GM23338 (cell line): Measurements from ENCODE around the gene STX1B. TPM values are rescaled to one million over a fixed set of nuclear protein-coding genes. Genes with fewer than 3 reads are reported as not detected.

Source experiments
- ATAC-seq: fragments of 200-7000 bp; cut with Tn5 transposase; 3 replicates; pipeline ENCODE4 v1.9.1; 2020
- DNase-seq: peaks from one replicate; pipeline ENCODE4 v3.0.0-alpha.2; 2015; ENCODE audit warnings: low spot score
- H2AFZ ChIP-seq: fragments of 200-600 bp; sonication (generic); 2 replicates; pipeline ENCODE4 v1.8.0; 2016; ENCODE audit warnings: antibody characterized with exemption, mild to moderate bottlenecking, moderate library complexity
- H3F3A ChIP-seq: fragments of 200-600 bp; sonication (generic); replicated peaks from 2 replicates; pipeline ENCODE4 v1.8.0; 2017; ENCODE audit warnings: antibody characterized with exemption, mixed run types, low read depth
- H3K27ac ChIP-seq: fragments of 200-600 bp; sonication (generic); 2 replicates; pipeline ENCODE4 v1.6.1; 2016; ENCODE audit warnings: low read depth
- H3K27me3 ChIP-seq: fragments of 200-600 bp; sonication (generic); 2 replicates; pipeline ENCODE4 v1.8.0; 2016; ENCODE audit warnings: mild to moderate bottlenecking, mixed run types, moderate library complexity; ENCODE audit not compliant: insufficient read depth
- H3K36me3 ChIP-seq: fragments of 200-600 bp; sonication (generic); 2 replicates; pipeline ENCODE4 v1.8.0; 2016; ENCODE audit warnings: mild to moderate bottlenecking; ENCODE audit not compliant: insufficient read depth
- H3K4me1 ChIP-seq: fragments of 200-600 bp; sonication (generic); 2 replicates; pipeline ENCODE4 v1.8.0; 2016; ENCODE audit warnings: mild to moderate bottlenecking, moderate library complexity; ENCODE audit not compliant: insufficient read depth
- H3K4me2 ChIP-seq: fragments of 200-600 bp; sonication (generic); 2 replicates; pipeline ENCODE4 v1.7.1; 2017; ENCODE audit warnings: mixed run types
- H3K4me3 ChIP-seq: fragments of 200-600 bp; sonication (generic); 2 replicates; pipeline ENCODE4 v1.6.1; 2016; ENCODE audit warnings: mixed run types
- H3K79me2 ChIP-seq: fragments of 200-600 bp; sonication (generic); replicated peaks from 2 replicates; pipeline ENCODE4 v1.8.0; 2017; ENCODE audit warnings: mild to moderate bottlenecking; ENCODE audit not compliant: insufficient read depth
- H3K9me2 ChIP-seq: fragments of 200-600 bp; sonication (generic); 2 replicates; pipeline ENCODE4 v1.8.0; 2017; ENCODE audit not compliant: insufficient read depth
- H4K20me1 ChIP-seq: fragments of 200-600 bp; sonication (generic); replicated peaks from 2 replicates; pipeline ENCODE4 v1.8.0; 2017; ENCODE audit warnings: mild to moderate bottlenecking; ENCODE audit not compliant: insufficient read depth
- H3K27ac Mint-ChIP-seq: 2 replicates; pipeline ENCODE4 v1.8.0; 2020; ENCODE audit warnings: inconsistent platforms, mild to moderate bottlenecking, moderate library complexity, mixed read lengths
- H3K27me3 Mint-ChIP-seq: 3 replicates; pipeline ENCODE4 v1.8.0; 2022; ENCODE audit warnings: low read depth, mild to moderate bottlenecking, moderate library complexity, mixed read lengths, inconsistent platforms; ENCODE audit not compliant: insufficient read depth, poor library complexity
- H3K36me3 Mint-ChIP-seq: 3 replicates; pipeline ENCODE4 v1.8.0; 2021; ENCODE audit warnings: low read depth, mild to moderate bottlenecking, inconsistent platforms, moderate library complexity, mixed read lengths
- H3K4me1 Mint-ChIP-seq: 3 replicates; pipeline ENCODE4 v1.8.0; 2020; ENCODE audit warnings: mild to moderate bottlenecking, inconsistent platforms, mixed read lengths
- H3K4me3 Mint-ChIP-seq: 3 replicates; pipeline ENCODE4 v1.8.0; 2021; ENCODE audit warnings: moderate library complexity, mild to moderate bottlenecking, inconsistent platforms, mixed read lengths
- H3K9me3 Mint-ChIP-seq: 3 replicates; pipeline ENCODE4 v1.8.0; 2020; ENCODE audit warnings: moderate library complexity, mild to moderate bottlenecking, inconsistent platforms, mixed read lengths
- CREB1 ChIP-seq: fragments of 250-450 bp; sonication (Bioruptor Pico); IDR thresholded peaks from 2 replicates; pipeline ENCODE4 v1.5.0; 2020; ENCODE audit warnings: low read depth, mild to moderate bottlenecking, moderate library complexity
- EZH2 ChIP-seq: fragments of 200-600 bp; sonication (generic); IDR thresholded peaks from one replicate; pipeline ENCODE4 v1.8.0; 2017; ENCODE audit warnings: antibody characterized with exemption, mild to moderate bottlenecking, low read depth; ENCODE audit not compliant: unreplicated experiment
- EZH2phosphoT487 ChIP-seq: fragments of 200-600 bp; sonication (generic); IDR thresholded peaks from one replicate; pipeline ENCODE4 v1.8.1; 2018; ENCODE audit warnings: antibody characterized with exemption; ENCODE audit not compliant: unreplicated experiment
- JUNB ChIP-seq: IDR thresholded peaks from one replicate; pipeline ENCODE4 v1.6.1; 2016; ENCODE audit warnings: antibody characterized with exemption; ENCODE audit not compliant: unreplicated experiment
- NANOG ChIP-seq: IDR thresholded peaks from 2 replicates; pipeline ENCODE4 v1.6.1; 2016; ENCODE audit warnings: antibody characterized with exemption, borderline replicate concordance
- POLR2AphosphoS5 ChIP-seq: IDR thresholded peaks from 2 replicates; pipeline ENCODE4 v1.6.1; 2016; ENCODE audit warnings: antibody characterized with exemption, low read depth
- STAT1 ChIP-seq: IDR thresholded peaks from one replicate; pipeline ENCODE4 v1.6.1; 2016; ENCODE audit warnings: antibody characterized with exemption; ENCODE audit not compliant: unreplicated experiment
- ZNF114 ChIP-seq: fragments of 250-450 bp; sonication (Bioruptor Pico); IDR thresholded peaks from 2 replicates; pipeline ENCODE4 v1.5.0; 2020; ENCODE audit warnings: mild to moderate bottlenecking, moderate library complexity
- ZNF331 ChIP-seq: fragments of 250-450 bp; sonication (Bioruptor Pico); IDR thresholded peaks from 2 replicates; pipeline ENCODE4 v1.5.0; 2020; ENCODE audit warnings: low read depth, mild to moderate bottlenecking, moderate library complexity
- polyA plus RNA-seq: library from polyadenylated mRNA; unstranded; fragments of >200 nt; fragmentation: Nextera tagmentation; extraction: Ambion mirVana; gene quantifications from 2 replicates; pipeline ENCODE4 v1.2.1, GENCODE V29; 2016
- total RNA-seq: library from RNA; depleted of rRNA; stranded (reverse); fragments of >200 nt; shearing (Covaris generic); gene quantifications from 2 replicates; pipeline ENCODE4 v1.2.3, GENCODE V29; 2014
- TF ChIP-seq, protein P1 (sequence below): fragments of 250-450 bp; sonication (Bioruptor Pico); IDR thresholded peaks from 2 replicates; pipeline ENCODE4 v1.5.0; 2020; ENCODE audit warnings: mild to moderate bottlenecking, moderate library complexity
- TF ChIP-seq, protein P2 (sequence below): IDR thresholded peaks from 2 replicates; pipeline ENCODE4 v1.6.1; 2016; ENCODE audit warnings: antibody characterized with exemption
- TF ChIP-seq, protein P3 (sequence below), 2 experiments: fragments of 200-600 bp in 1 of 2; sonication (generic) in 1 of 2; conservative IDR thresholded peaks; 2 replicates each; pipeline versions ENCODE4 v1.5.1 to v1.6.1; 2016 to 2017; ENCODE audit warnings: antibody characterized with exemption in 2 of 2, low read depth in 2 of 2, mild to moderate bottlenecking in 2 of 2, moderate library complexity in 1 of 2
- TF ChIP-seq, protein P4 (sequence below): IDR thresholded peaks from one replicate; pipeline ENCODE4 v1.6.1; 2018; ENCODE audit warnings: antibody characterized with exemption; ENCODE audit not compliant: unreplicated experiment

STX1B gene
- total and polyA plus RNA-seq, 2 experiments from 2014 or later, result 1.7 to 9.5 TPM

DNA sequence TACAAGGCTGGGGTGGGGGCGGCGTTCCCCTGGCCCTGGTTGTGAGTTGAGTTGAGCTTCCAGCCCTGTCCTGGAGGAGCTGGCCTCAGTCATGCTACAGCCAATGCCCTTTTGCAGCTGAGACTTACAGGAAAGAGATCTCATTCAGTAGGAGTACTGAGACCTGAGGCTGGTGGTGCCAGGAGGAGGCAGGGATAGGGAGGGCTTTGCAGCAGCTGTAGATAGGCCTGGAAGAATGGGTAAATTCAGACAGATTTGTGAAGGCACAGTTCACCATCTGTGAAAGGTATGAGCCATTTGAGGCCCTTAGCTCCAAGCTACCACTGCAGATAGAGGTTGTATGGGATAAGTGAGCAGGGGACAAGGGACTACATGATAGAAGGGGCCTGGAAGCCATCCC is 28.6 kb upstream of the STX1B start:
- no peaks in the 10 kb centered on the region for H3K9me3 Mint-ChIP-seq
- DNase-seq (no peak), ATAC-seq (no peak)
- Histone ChIP-seq H3K27ac (no peak overlapping the region), H3K4me3 (no peak overlapping the region), H3K4me2 (no peak overlapping the region), H3K9me2 (no peaks in the 10 kb centered on the region), H3K27me3 (no peaks in the 10 kb centered on the region), H3K36me3 (no peaks in the 10 kb centered on the region; the same call in 1 of the 2 replicates), H4K20me1 (no peaks in the 10 kb centered on the region), H3F3A (peaks cover 13% of the 10 kb centered on the region; the same call in 1 of the 2 replicates), H2AFZ (no peak overlapping the region), H3K4me1 (0 out of 2 replicates have a peak, but pooled peaks cover 9% of the 10 kb centered on the region), H3K79me2 (no peaks in the 10 kb centered on the region; the same call in 1 of the 2 replicates)
- no peak for TF ChIP-seq STAT1
- TF ChIP-seq EZH2, result no peak
- TF ChIP-seq, protein P1, sequence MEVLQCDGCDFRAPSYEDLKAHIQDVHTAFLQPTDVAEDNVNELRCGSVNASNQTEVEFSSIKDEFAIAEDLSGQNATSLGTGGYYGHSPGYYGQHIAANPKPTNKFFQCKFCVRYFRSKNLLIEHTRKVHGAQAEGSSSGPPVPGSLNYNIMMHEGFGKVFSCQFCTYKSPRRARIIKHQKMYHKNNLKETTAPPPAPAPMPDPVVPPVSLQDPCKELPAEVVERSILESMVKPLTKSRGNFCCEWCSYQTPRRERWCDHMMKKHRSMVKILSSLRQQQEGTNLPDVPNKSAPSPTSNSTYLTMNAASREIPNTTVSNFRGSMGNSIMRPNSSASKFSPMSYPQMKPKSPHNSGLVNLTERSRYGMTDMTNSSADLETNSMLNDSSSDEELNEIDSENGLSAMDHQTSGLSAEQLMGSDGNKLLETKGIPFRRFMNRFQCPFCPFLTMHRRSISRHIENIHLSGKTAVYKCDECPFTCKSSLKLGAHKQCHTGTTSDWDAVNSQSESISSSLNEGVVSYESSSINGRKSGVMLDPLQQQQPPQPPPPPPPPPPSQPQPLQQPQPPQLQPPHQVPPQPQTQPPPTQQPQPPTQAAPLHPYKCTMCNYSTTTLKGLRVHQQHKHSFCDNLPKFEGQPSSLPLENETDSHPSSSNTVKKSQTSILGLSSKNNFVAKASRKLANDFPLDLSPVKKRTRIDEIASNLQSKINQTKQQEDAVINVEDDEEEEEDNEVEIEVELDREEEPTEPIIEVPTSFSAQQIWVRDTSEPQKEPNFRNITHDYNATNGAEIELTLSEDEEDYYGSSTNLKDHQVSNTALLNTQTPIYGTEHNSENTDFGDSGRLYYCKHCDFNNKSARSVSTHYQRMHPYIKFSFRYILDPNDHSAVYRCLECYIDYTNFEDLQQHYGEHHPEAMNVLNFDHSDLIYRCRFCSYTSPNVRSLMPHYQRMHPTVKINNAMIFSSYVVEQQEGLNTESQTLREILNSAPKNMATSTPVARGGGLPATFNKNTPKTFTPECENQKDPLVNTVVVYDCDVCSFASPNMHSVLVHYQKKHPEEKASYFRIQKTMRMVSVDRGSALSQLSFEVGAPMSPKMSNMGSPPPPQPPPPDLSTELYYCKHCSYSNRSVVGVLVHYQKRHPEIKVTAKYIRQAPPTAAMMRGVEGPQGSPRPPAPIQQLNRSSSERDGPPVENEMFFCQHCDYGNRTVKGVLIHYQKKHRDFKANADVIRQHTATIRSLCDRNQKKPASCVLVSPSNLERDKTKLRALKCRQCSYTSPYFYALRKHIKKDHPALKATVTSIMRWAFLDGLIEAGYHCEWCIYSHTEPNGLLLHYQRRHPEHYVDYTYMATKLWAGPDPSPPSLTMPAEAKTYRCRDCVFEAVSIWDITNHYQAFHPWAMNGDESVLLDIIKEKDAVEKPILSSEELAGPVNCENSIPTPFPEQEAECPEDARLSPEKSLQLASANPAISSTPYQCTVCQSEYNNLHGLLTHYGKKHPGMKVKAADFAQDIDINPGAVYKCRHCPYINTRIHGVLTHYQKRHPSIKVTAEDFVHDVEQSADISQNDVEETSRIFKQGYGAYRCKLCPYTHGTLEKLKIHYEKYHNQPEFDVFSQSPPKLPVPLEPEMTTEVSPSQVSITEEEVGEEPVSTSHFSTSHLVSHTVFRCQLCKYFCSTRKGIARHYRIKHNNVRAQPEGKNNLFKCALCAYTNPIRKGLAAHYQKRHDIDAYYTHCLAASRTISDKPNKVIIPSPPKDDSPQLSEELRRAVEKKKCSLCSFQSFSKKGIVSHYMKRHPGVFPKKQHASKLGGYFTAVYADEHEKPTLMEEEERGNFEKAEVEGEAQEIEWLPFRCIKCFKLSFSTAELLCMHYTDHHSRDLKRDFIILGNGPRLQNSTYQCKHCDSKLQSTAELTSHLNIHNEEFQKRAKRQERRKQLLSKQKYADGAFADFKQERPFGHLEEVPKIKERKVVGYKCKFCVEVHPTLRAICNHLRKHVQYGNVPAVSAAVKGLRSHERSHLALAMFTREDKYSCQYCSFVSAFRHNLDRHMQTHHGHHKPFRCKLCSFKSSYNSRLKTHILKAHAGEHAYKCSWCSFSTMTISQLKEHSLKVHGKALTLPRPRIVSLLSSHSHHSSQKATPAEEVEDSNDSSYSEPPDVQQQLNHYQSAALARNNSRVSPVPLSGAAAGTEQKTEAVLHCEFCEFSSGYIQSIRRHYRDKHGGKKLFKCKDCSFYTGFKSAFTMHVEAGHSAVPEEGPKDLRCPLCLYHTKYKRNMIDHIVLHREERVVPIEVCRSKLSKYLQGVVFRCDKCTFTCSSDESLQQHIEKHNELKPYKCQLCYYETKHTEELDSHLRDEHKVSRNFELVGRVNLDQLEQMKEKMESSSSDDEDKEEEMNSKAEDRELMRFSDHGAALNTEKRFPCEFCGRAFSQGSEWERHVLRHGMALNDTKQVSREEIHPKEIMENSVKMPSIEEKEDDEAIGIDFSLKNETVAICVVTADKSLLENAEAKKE (CRISPR knock-in tag), result no peak
- no peak for TF ChIP-seq EZH2phosphoT487
- TF ChIP-seq ZNF114 (CRISPR knock-in tag), result no peak
- TF ChIP-seq, protein P2, sequence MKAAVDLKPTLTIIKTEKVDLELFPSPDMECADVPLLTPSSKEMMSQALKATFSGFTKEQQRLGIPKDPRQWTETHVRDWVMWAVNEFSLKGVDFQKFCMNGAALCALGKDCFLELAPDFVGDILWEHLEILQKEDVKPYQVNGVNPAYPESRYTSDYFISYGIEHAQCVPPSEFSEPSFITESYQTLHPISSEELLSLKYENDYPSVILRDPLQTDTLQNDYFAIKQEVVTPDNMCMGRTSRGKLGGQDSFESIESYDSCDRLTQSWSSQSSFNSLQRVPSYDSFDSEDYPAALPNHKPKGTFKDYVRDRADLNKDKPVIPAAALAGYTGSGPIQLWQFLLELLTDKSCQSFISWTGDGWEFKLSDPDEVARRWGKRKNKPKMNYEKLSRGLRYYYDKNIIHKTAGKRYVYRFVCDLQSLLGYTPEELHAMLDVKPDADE, result no peak
- no peak for TF ChIP-seq JUNB
- TF ChIP-seq POLR2AphosphoS5, result no peak
- no peak for TF ChIP-seq CREB1 (CRISPR knock-in tag)
- TF ChIP-seq, protein P3, sequence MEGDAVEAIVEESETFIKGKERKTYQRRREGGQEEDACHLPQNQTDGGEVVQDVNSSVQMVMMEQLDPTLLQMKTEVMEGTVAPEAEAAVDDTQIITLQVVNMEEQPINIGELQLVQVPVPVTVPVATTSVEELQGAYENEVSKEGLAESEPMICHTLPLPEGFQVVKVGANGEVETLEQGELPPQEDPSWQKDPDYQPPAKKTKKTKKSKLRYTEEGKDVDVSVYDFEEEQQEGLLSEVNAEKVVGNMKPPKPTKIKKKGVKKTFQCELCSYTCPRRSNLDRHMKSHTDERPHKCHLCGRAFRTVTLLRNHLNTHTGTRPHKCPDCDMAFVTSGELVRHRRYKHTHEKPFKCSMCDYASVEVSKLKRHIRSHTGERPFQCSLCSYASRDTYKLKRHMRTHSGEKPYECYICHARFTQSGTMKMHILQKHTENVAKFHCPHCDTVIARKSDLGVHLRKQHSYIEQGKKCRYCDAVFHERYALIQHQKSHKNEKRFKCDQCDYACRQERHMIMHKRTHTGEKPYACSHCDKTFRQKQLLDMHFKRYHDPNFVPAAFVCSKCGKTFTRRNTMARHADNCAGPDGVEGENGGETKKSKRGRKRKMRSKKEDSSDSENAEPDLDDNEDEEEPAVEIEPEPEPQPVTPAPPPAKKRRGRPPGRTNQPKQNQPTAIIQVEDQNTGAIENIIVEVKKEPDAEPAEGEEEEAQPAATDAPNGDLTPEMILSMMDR (conservative IDR thresholded peaks at IDR 0.05; ENCODE audit: low read depth in 2 of 2), result no peak
- TF ChIP-seq ZNF331 (CRISPR knock-in tag), result no peak
- TF ChIP-seq NANOG, result no peak
- TF ChIP-seq, protein P4, sequence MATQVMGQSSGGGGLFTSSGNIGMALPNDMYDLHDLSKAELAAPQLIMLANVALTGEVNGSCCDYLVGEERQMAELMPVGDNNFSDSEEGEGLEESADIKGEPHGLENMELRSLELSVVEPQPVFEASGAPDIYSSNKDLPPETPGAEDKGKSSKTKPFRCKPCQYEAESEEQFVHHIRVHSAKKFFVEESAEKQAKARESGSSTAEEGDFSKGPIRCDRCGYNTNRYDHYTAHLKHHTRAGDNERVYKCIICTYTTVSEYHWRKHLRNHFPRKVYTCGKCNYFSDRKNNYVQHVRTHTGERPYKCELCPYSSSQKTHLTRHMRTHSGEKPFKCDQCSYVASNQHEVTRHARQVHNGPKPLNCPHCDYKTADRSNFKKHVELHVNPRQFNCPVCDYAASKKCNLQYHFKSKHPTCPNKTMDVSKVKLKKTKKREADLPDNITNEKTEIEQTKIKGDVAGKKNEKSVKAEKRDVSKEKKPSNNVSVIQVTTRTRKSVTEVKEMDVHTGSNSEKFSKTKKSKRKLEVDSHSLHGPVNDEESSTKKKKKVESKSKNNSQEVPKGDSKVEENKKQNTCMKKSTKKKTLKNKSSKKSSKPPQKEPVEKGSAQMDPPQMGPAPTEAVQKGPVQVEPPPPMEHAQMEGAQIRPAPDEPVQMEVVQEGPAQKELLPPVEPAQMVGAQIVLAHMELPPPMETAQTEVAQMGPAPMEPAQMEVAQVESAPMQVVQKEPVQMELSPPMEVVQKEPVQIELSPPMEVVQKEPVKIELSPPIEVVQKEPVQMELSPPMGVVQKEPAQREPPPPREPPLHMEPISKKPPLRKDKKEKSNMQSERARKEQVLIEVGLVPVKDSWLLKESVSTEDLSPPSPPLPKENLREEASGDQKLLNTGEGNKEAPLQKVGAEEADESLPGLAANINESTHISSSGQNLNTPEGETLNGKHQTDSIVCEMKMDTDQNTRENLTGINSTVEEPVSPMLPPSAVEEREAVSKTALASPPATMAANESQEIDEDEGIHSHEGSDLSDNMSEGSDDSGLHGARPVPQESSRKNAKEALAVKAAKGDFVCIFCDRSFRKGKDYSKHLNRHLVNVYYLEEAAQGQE, result no peak
- H3K4me3 Mint-ChIP-seq, result no peak overlapping the region
- H3K27ac Mint-ChIP-seq, result no peak overlapping the region
- peaks cover 6% of the 10 kb centered on the region for H3K27me3 Mint-ChIP-seq
- peaks cover 6% of the 10 kb centered on the region for H3K36me3 Mint-ChIP-seq
- H3K4me1 Mint-ChIP-seq, result peaks cover 3% of the 10 kb centered on the region; the same call in 1 of the 3 replicates
